HepG2 (cell line): Measurements from ENCODE around the gene PCED1B. TPM values are rescaled to one million over a fixed set of nuclear protein-coding genes. Genes with fewer than 3 reads are reported as not detected.
"Not testable (repeated sequence)": the region's sequence is repeated elsewhere in the genome, so short reads cannot be mapped to it uniquely, and the experiment has no call there.

Experiments used
- ATAC-seq: fragments of 200-7000 bp; cut with Tn5 transposase; 3 replicates; pipeline ENCODE4 v1.9.1; 2020; ENCODE audit warnings: mild to moderate bottlenecking, moderate library complexity
- BruUV-seq: library from RNA; stranded (reverse); fragments of 400-500 nt; replicated peaks from 2 replicates; lab custom pipeline; 2021; lab: Mats Ljungman, UMichigan
- CTCF ChIA-PET: fragments of 300-600 bp; formaldehyde crosslinking; extraction: SDS; loops from one replicate; lab custom pipeline; 2021; ENCODE audit warnings: low total read pairs, inconsistent platforms, low intra/inter-chr PET ratio; lab: Yijun Ruan, JAX
- POLR2A ChIA-PET: fragments of 350-600 bp; sonication (Branson Sonifier 250); formaldehyde crosslinking; loops from one replicate; lab custom pipeline; 2020; ENCODE audit warnings: antibody characterized with exemption, inconsistent platforms; lab: Yijun Ruan, JAX
- DNase-seq: peaks from one replicate; pipeline ENCODE4 v3.0.0-alpha.2; 2015; ENCODE audit warnings: low spot score
- FAIRE-seq: peaks from 3 replicates; lab custom pipeline; 2011; peaks lifted over from hg19 to GRCh38; lab: Jason Lieb, UNC
- H2AFZ ChIP-seq: one replicate; pipeline ENCODE4 v1.6.1; 2011; ENCODE audit warnings: low read length, inconsistent platforms
- H3K27ac ChIP-seq: fragments of 300-600 bp; 3 replicates; pipeline ENCODE4 v1.8.0; 2011; ENCODE audit warnings: mixed run types, mild to moderate bottlenecking, mixed read lengths, low read length, inconsistent platforms; ENCODE audit not compliant: insufficient read depth; ENCODE audit errors: extremely low read length
- H3K27me3 ChIP-seq, 2 experiments: fragments of 200-600 bp in 1 of 2; 2 replicates in 1 of 2; 3 replicates in 1 of 2; pipeline versions ENCODE4 v1.6.0 to v1.8.0; 2011; ENCODE audit warnings: low read length in 2 of 2, mild to moderate bottlenecking in 2 of 2, moderate library complexity in 2 of 2, inconsistent platforms in 1 of 2; ENCODE audit not compliant: insufficient read depth in 2 of 2, control insufficient read depth in 1 of 2
- H3K36me3 ChIP-seq, 2 experiments: fragments of 200-600 bp in 1 of 2; replicated peaks in 1 of 2; 2 replicates in 1 of 2; 3 replicates in 1 of 2; pipeline versions ENCODE4 v1.5.1 to v1.8.0; 2011; ENCODE audit warnings: low read length in 2 of 2, inconsistent platforms in 1 of 2; ENCODE audit not compliant: insufficient read depth in 2 of 2, control insufficient read depth in 1 of 2
- H3K4me1 ChIP-seq: 2 replicates; pipeline ENCODE4 v1.5.1; 2012; ENCODE audit warnings: low read length, inconsistent platforms; ENCODE audit not compliant: insufficient read depth
- H3K4me2 ChIP-seq: 2 replicates; pipeline ENCODE4 v1.6.0; 2011; ENCODE audit warnings: low read depth, low read length, inconsistent platforms
- H3K4me3 ChIP-seq, 3 experiments: fragments of 200-600 bp in 1 of 3; sonication (generic), shearing (Covaris generic) in 1 of 3; replicated peaks in 1 of 3; 2 replicates each; pipeline ENCODE4 v1.5.1; 2011 to 2016; ENCODE audit warnings: low read length in 3 of 3, inconsistent platforms in 2 of 3, low read depth in 2 of 3, mild to moderate bottlenecking in 2 of 3, control low read depth in 1 of 3, mixed read lengths in 1 of 3; ENCODE audit not compliant: insufficient read depth in 1 of 3
- H3K79me2 ChIP-seq: one replicate; pipeline ENCODE4 v1.6.1; 2011; ENCODE audit warnings: low read length, inconsistent platforms; ENCODE audit not compliant: insufficient read depth
- H3K9ac ChIP-seq: 2 replicates; pipeline ENCODE4 v1.6.0; 2011; ENCODE audit warnings: mild to moderate bottlenecking, low read depth, low read length, inconsistent platforms; ENCODE audit not compliant: insufficient read depth
- H3K9me3 ChIP-seq: 2 replicates; pipeline ENCODE4 v1.5.1; 2012; ENCODE audit warnings: mild to moderate bottlenecking, low read length
- H4K20me1 ChIP-seq: 2 replicates; pipeline ENCODE4 v1.6.0; 2011; ENCODE audit warnings: inconsistent platforms, mild to moderate bottlenecking, low read length, moderate library complexity; ENCODE audit not compliant: insufficient read depth
- CHD2 ChIP-seq: IDR thresholded peaks from 2 replicates; pipeline ENCODE4 v1.6.1; 2011; ENCODE audit warnings: low read depth, low read length, improper control_type of control experiment
- ERF ChIP-seq: IDR thresholded peaks from 2 replicates; pipeline ENCODE4 v1.6.1; 2018; ENCODE audit warnings: missing biosample characterization, missing genetic modification reagents
- ZNF138 ChIP-seq: sonication (generic); formaldehyde crosslinking; IDR thresholded peaks from 2 replicates; pipeline ENCODE4 v1.5.0; 2020; ENCODE audit warnings: mild to moderate bottlenecking, low read depth, missing genetic modification reagents
- ZNF18 ChIP-seq: sonication (generic); formaldehyde crosslinking; IDR thresholded peaks from 2 replicates; pipeline ENCODE4 v1.8.0; 2022; ENCODE audit warnings: mild to moderate bottlenecking, missing genetic modification reagents; ENCODE audit not compliant: insufficient replicate concordance
- ZNF331 ChIP-seq: sonication (generic); formaldehyde crosslinking; IDR thresholded peaks from 2 replicates; pipeline ENCODE4 v1.4.0; 2020; ENCODE audit warnings: missing genetic modification reagents
- ZNF513 ChIP-seq: sonication (generic); formaldehyde crosslinking; conservative IDR thresholded peaks from 2 replicates; pipeline ENCODE4 v1.5.0; 2020; ENCODE audit warnings: missing genetic modification reagents
- ZSCAN20 ChIP-seq: sonication (generic); formaldehyde crosslinking; IDR thresholded peaks from 2 replicates; pipeline ENCODE4 v1.4.0; 2020; ENCODE audit warnings: missing genetic modification reagents, mild to moderate bottlenecking, borderline replicate concordance
- WGBS: methylation state at CpG from one replicate; pipeline ENCODE4 v1.1.6; 2017; ENCODE audit warnings: low lambda C conversion rate; 5-methylcytosine and 5-hydroxymethylcytosine counted together
- in situ Hi-C: cut with HindIII; loops from 2 replicates; pipeline ENCODE4 v1.10.0; 2017; ENCODE audit warnings: low pct_unique_long_range_greater_than_20kb; ENCODE audit not compliant: extremely low pct_ligation_motif_present
- intact Hi-C: fragments of 100-400 bp; cut with micrococcal nuclease; formaldehyde crosslinking; loops from one replicate; pipeline ENCODE4 v1.10.0; 2022; ENCODE audit not compliant: unreplicated experiment
- polyA plus RNA-seq, 8 experiments: library from polyadenylated mRNA; depleted of rRNA in 3 of 8; stranded (reverse) in 7 of 8; unstranded in 1 of 8; fragments of >200 nt; fragmentation: Illumina TruSeq in 4 of 8; extraction: Trizol in 4 of 8; gene quantifications; 2 replicates each; pipeline versions ENCODE4 v1.2.1 to v1.2.3, GENCODE V29; 2011 to 2016; ENCODE audit warnings: low read depth in 4 of 8, missing spikeins in 1 of 8, mixed read lengths in 1 of 8; ENCODE audit not compliant: insufficient read depth in 1 of 8
- total RNA-seq, 5 experiments: library from RNA; depleted of rRNA; stranded (reverse); fragments of >200 nt; fragmentation: Illumina TruSeq; extraction: Trizol; gene quantifications; 2 replicates each; pipeline ENCODE4 v1.2.3, GENCODE V29; 2016; ENCODE audit warnings: low read depth in 1 of 5

PCED1B gene
- total and polyA plus RNA-seq, 2 of the 13 experiments (the other 11 are each of a cell fraction or from before 2014, with no cell fraction given), result 0.11 to 0.37 TPM

GRCh38 chr12:47200446-47200845 is 121.0 kb downstream of the PCED1B start:
- Histone ChIP-seq H4K20me1 (no peaks in the 10 kb centered on the region), H3K9ac (no peak overlapping the region)
- BruUV-seq, result no TSS peak
- in situ Hi-C loops, result no loop called here
- CTCF ChIA-PET, result no interaction called here
- TF ChIP-seq ZNF138 (CRISPR knock-in tag) (no peak), ZSCAN20 (CRISPR knock-in tag) (no peak), ZNF331 (CRISPR knock-in tag) (no peak), ZNF513 (CRISPR knock-in tag) (no peak), ZNF18 (no peak), CHD2 (no peak), ERF (CRISPR knock-in tag) (no peak)
- TF ChIP-seq, all 625 proteins: peak for 0
- Histone ChIP-seq H3K27ac (no peak overlapping the region), H2AFZ (no peak overlapping the region), H3K36me3 (no peaks in the 10 kb centered on the region), H3K9me3 (no peaks in the 10 kb centered on the region), H3K27me3 (no peaks in the 10 kb centered on the region), H3K4me3 (no peak overlapping the region), H3K4me2 (no peak overlapping the region), H3K4me1 (no peaks in the 10 kb centered on the region), H3K79me2 (no peaks in the 10 kb centered on the region)
- intact Hi-C loops, result no loop called here
- DNase-seq, result no peak
- 8% methylated on average over 2 of the region's 2 CpGs for WGBS
- POLR2A ChIA-PET, result no interaction called here
- FAIRE-seq, result no peak
- ATAC-seq, result no peak

- intact Hi-C loops, H3K9ac ChIP-seq, CTCF ChIA-PET, H3K27ac ChIP-seq, ATAC-seq, POLR2A ChIA-PET, H3K79me2 ChIP-seq, H3K9me3 ChIP-seq, H4K20me1 ChIP-seq, H3K4me1 ChIP-seq, in situ Hi-C loops, FAIRE-seq, H2AFZ ChIP-seq, H3K4me2 ChIP-seq, H3K27me3 ChIP-seq, H3K4me3 ChIP-seq, H3K36me3 ChIP-seq, BruUV-seq, DNase-seq: not testable (repeated sequence)
- 54% methylated on average over 6 of the region's 6 CpGs for WGBS
Observed at GRCh38 chr12:47201190-47201589, 121.8 kb downstream of the PCED1B start.
